Measurements from ENCODE around the gene HMG20B. TPM values are rescaled to one million over a fixed set of nuclear protein-coding genes. Genes with fewer than 3 reads are reported as not detected.
A peak's percentile ranks its signal among the peaks of the same experiment; 100 is the strongest.
"Not testable (repeated sequence)": the region's sequence is repeated elsewhere in the genome, so short reads cannot be mapped to it uniquely, and the experiment has no call there.

The HMG20B gene
- 28.7 TPM for total RNA-seq

- H3K36me3 ChIP-seq (ENCODE audit: control insufficient read depth in 3 of 3, insufficient read depth in 3 of 3, low read length in 3 of 3) = no peaks in the 10 kb centered on the region
- peaks cover 15 to 19% (median 17%) of the 10 kb centered on the region in 3 donors for H3K4me1 ChIP-seq (ENCODE audit: control insufficient read depth in 3 of 3, insufficient read depth in 3 of 3, low read length in 3 of 3)
- H3K27me3 ChIP-seq (ENCODE audit: control insufficient read depth in 3 of 3, insufficient read depth in 3 of 3, low read length in 3 of 3) = no peaks in the 10 kb centered on the region
- H3K27ac ChIP-seq (ENCODE audit: low read depth, low read length) = peak within 1 kb of the TSS; percentile 12
- H3K4me3 ChIP-seq (ENCODE audit: low read length in 3 of 3) = peak within 1 kb of the TSS; percentile 74 to 83 (median 82)
- no peaks in the 10 kb centered on the region for H3K9me3 ChIP-seq (ENCODE audit: control insufficient read depth in 3 of 3, low read length in 3 of 3)
- peak within 1 kb of the TSS; percentile 74 to 79 (median 76) for H3K9ac ChIP-seq (ENCODE audit: low read depth in 1 of 3, low read length in 3 of 3)
Observed at GRCh38 chr19:3572855-3573161, at the start of gene HMG20B. Gene HMG20B, plus strand, starts transcription at chr19:3572944. Its CDS starts 366 bp downstream, at chr19:3573310.

- no peak overlapping the region for H3K9ac ChIP-seq (ENCODE audit: low read depth in 1 of 3, low read length in 3 of 3)
- no peaks in the 10 kb centered on the region for H3K9me3 ChIP-seq (ENCODE audit: control insufficient read depth in 3 of 3, low read length in 3 of 3)
- H3K4me1 ChIP-seq (ENCODE audit: control insufficient read depth in 3 of 3, insufficient read depth in 3 of 3, low read length in 3 of 3) = no peaks in the 10 kb centered on the region
- H3K27ac ChIP-seq (ENCODE audit: low read depth, low read length) = no peak overlapping the region
- H3K4me3 ChIP-seq (ENCODE audit: low read length in 3 of 3) = no peak overlapping the region
- H3K36me3 ChIP-seq (ENCODE audit: control insufficient read depth in 3 of 3, insufficient read depth in 3 of 3, low read length in 3 of 3) = peaks cover 36 to 41% (median 39%) of the 10 kb centered on the region in 3 donors
- no peaks in the 10 kb centered on the region for H3K27me3 ChIP-seq (ENCODE audit: control insufficient read depth in 3 of 3, insufficient read depth in 3 of 3, low read length in 3 of 3)
Observed at GRCh38 chr19:3523361-3524077, 49.2 kb upstream of the HMG20B start.

GRCh38 chr19:3524078-3524842 lies 48.5 kb upstream of the HMG20B start:
- no peaks in the 10 kb centered on the region for H3K4me1 ChIP-seq (ENCODE audit: control insufficient read depth in 3 of 3, insufficient read depth in 3 of 3, low read length in 3 of 3)
- no peaks in the 10 kb centered on the region for H3K27me3 ChIP-seq (ENCODE audit: control insufficient read depth in 3 of 3, insufficient read depth in 3 of 3, low read length in 3 of 3)
- no peak overlapping the region for H3K4me3 ChIP-seq (ENCODE audit: low read length in 3 of 3)
- no peaks in the 10 kb centered on the region for H3K9me3 ChIP-seq (ENCODE audit: control insufficient read depth in 3 of 3, low read length in 3 of 3)
- H3K27ac ChIP-seq (ENCODE audit: low read depth, low read length) = no peak overlapping the region
- H3K36me3 ChIP-seq (ENCODE audit: control insufficient read depth in 3 of 3, insufficient read depth in 3 of 3, low read length in 3 of 3) = peaks cover 36 to 41% (median 37%) of the 10 kb centered on the region in 3 donors
- no peak overlapping the region for H3K9ac ChIP-seq (ENCODE audit: low read depth in 1 of 3, low read length in 3 of 3)

GRCh38 chr19:3524904-3525451 lies 47.8 kb upstream of the HMG20B start:
- Histone ChIP-seq H3K4me1 (ENCODE audit: control insufficient read depth in 3 of 3, insufficient read depth in 3 of 3, low read length in 3 of 3) (no peaks in the 10 kb centered on the region), H3K4me3 (ENCODE audit: low read length in 3 of 3) (no peak overlapping the region), H3K9me3 (ENCODE audit: control insufficient read depth in 3 of 3, low read length in 3 of 3) (no peaks in the 10 kb centered on the region), H3K27ac (ENCODE audit: low read depth, low read length) (no peak overlapping the region), H3K27me3 (ENCODE audit: control insufficient read depth in 3 of 3, insufficient read depth in 3 of 3, low read length in 3 of 3) (no peaks in the 10 kb centered on the region), H3K9ac (ENCODE audit: low read depth in 1 of 3, low read length in 3 of 3) (no peak overlapping the region), H3K36me3 (ENCODE audit: control insufficient read depth in 3 of 3, insufficient read depth in 3 of 3, low read length in 3 of 3) (peaks cover 34 to 39% (median 35%) of the 10 kb centered on the region in 3 donors)

GRCh38 chr19:3526507-3527237 lies 46.1 kb upstream of the HMG20B start:
- Histone ChIP-seq H3K36me3 (ENCODE audit: control insufficient read depth in 3 of 3, insufficient read depth in 3 of 3, low read length in 3 of 3) (peaks cover 43 to 50% (median 48%) of the 10 kb centered on the region in 3 donors), H3K9me3 (ENCODE audit: control insufficient read depth in 3 of 3, low read length in 3 of 3) (no peaks in the 10 kb centered on the region), H3K27me3 (ENCODE audit: control insufficient read depth in 3 of 3, insufficient read depth in 3 of 3, low read length in 3 of 3) (no peaks in the 10 kb centered on the region), H3K9ac (ENCODE audit: low read depth in 1 of 3, low read length in 3 of 3) (no peak overlapping the region), H3K4me1 (ENCODE audit: control insufficient read depth in 3 of 3, insufficient read depth in 3 of 3, low read length in 3 of 3) (no peaks in the 10 kb centered on the region), H3K4me3 (ENCODE audit: low read length in 3 of 3) (no peak overlapping the region), H3K27ac (ENCODE audit: low read depth, low read length) (no peak overlapping the region)

- H3K36me3 ChIP-seq (ENCODE audit: control insufficient read depth in 3 of 3, insufficient read depth in 3 of 3, low read length in 3 of 3) = peaks cover 48 to 54% (median 50%) of the 10 kb centered on the region in 3 donors
- H3K4me1 ChIP-seq (ENCODE audit: control insufficient read depth in 3 of 3, insufficient read depth in 3 of 3, low read length in 3 of 3) = no peaks in the 10 kb centered on the region
- H3K27ac ChIP-seq (ENCODE audit: low read depth, low read length) = no peak overlapping the region
- no peak overlapping the region for H3K4me3 ChIP-seq (ENCODE audit: low read length in 3 of 3)
- H3K9ac ChIP-seq (ENCODE audit: low read depth in 1 of 3, low read length in 3 of 3) = no peak overlapping the region
- H3K27me3 ChIP-seq (ENCODE audit: control insufficient read depth in 3 of 3, insufficient read depth in 3 of 3, low read length in 3 of 3) = no peaks in the 10 kb centered on the region
- no peaks in the 10 kb centered on the region for H3K9me3 ChIP-seq (ENCODE audit: control insufficient read depth in 3 of 3, low read length in 3 of 3)
Observed at GRCh38 chr19:3527238-3527910, 45.4 kb upstream of the HMG20B start.

GRCh38 chr19:3528080-3528479 lies 44.7 kb upstream of the HMG20B start:
- Histone ChIP-seq H3K4me1 (ENCODE audit: control insufficient read depth in 3 of 3, insufficient read depth in 3 of 3, low read length in 3 of 3) (no peaks in the 10 kb centered on the region), H3K4me3 (ENCODE audit: low read length in 3 of 3) (no peak overlapping the region), H3K9ac (ENCODE audit: low read depth in 1 of 3, low read length in 3 of 3) (no peak overlapping the region), H3K9me3 (ENCODE audit: control insufficient read depth in 3 of 3, low read length in 3 of 3) (no peaks in the 10 kb centered on the region), H3K27ac (ENCODE audit: low read depth, low read length) (no peak overlapping the region), H3K36me3 (ENCODE audit: control insufficient read depth in 3 of 3, insufficient read depth in 3 of 3, low read length in 3 of 3) (peaks cover 54 to 57% (median 54%) of the 10 kb centered on the region in 3 donors), H3K27me3 (ENCODE audit: control insufficient read depth in 3 of 3, insufficient read depth in 3 of 3, low read length in 3 of 3) (no peaks in the 10 kb centered on the region)

- H3K27ac ChIP-seq (ENCODE audit: low read depth, low read length) = no peak overlapping the region
- H3K4me3 ChIP-seq (ENCODE audit: low read length in 3 of 3) = no peak overlapping the region
- H3K36me3 ChIP-seq (ENCODE audit: control insufficient read depth in 3 of 3, insufficient read depth in 3 of 3, low read length in 3 of 3) = peaks cover 53 to 58% (median 56%) of the 10 kb centered on the region in 3 donors
- H3K9me3 ChIP-seq (ENCODE audit: control insufficient read depth in 3 of 3, low read length in 3 of 3) = no peaks in the 10 kb centered on the region
- H3K4me1 ChIP-seq (ENCODE audit: control insufficient read depth in 3 of 3, insufficient read depth in 3 of 3, low read length in 3 of 3) = no peaks in the 10 kb centered on the region
- no peak overlapping the region for H3K9ac ChIP-seq (ENCODE audit: low read depth in 1 of 3, low read length in 3 of 3)
- no peaks in the 10 kb centered on the region for H3K27me3 ChIP-seq (ENCODE audit: control insufficient read depth in 3 of 3, insufficient read depth in 3 of 3, low read length in 3 of 3)
Observed at GRCh38 chr19:3528539-3529211, 44.1 kb upstream of the HMG20B start.

- not testable (repeated sequence) for H3K4me3 ChIP-seq (ENCODE audit: low read length in 3 of 3); H3K27me3 ChIP-seq (ENCODE audit: control insufficient read depth in 3 of 3, insufficient read depth in 3 of 3, low read length in 3 of 3); H3K4me1 ChIP-seq (ENCODE audit: control insufficient read depth in 3 of 3, insufficient read depth in 3 of 3, low read length in 3 of 3); H3K9ac ChIP-seq (ENCODE audit: low read depth in 1 of 3, low read length in 3 of 3); H3K9me3 ChIP-seq (ENCODE audit: control insufficient read depth in 3 of 3, low read length in 3 of 3); H3K27ac ChIP-seq (ENCODE audit: low read depth, low read length)
- H3K36me3 ChIP-seq (ENCODE audit: control insufficient read depth in 3 of 3, insufficient read depth in 3 of 3, low read length in 3 of 3) = peaks cover 54 to 56% (median 56%) of the 10 kb centered on the region in 3 donors
Observed at GRCh38 chr19:3529299-3529698, 43.4 kb upstream of the HMG20B start.

Data from skeletal muscle tissue (tissue), 4 donors.